OCI-LY7 (cell line): ENCODE results near the gene AATF.

ENCODE experiments used
- EZH2phosphoT487 ChIP-seq: fragments of 200-600 bp; sonication (generic); IDR thresholded peaks from 2 replicates; pipeline ENCODE4 v1.6.1; 2018; ENCODE audit warnings: low read depth, borderline replicate concordance, mild to moderate bottlenecking, mixed run types, antibody characterized with exemption, low read length, moderate library complexity, mixed read lengths
- TF ChIP-seq, protein P1 (sequence below): fragments of 200-600 bp; sonication (generic); conservative IDR thresholded peaks from 2 replicates; pipeline ENCODE4 v1.5.1; 2014; ENCODE audit warnings: mild to moderate bottlenecking, antibody characterized with exemption, low read length, moderate library complexity, mixed read lengths

DNA sequence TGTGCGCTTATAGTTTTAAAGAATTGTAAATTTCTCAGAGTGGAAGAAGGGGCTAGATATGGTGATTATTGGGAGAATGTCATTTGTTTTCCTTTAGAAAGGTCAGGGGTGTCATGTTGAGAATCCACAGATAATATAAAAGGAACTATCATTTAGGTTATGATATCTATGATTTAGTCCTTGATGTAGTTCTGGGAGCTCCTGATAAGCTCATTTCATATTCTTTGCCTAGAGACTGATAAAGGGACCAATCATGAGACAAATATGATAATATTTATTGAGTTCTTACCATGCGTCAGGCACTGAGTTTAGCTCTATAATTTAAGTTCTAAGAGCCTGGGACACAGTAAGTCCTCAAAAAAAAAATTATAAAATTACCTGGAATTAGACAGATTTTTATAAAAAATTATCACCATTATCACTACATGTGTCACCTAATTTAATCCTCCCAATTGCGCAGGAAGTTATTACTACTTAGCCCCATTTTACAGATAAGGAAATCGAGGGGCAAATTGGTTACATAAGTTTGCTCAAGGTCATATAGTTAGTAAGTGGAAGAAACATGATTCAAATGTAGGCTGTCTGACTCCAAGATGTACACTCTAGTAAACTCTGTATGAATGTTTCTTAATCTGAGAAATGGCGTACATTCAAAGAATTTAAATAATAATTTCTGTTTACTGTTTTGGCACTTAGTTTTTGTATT is 2.5 kb downstream of the AATF start:
- TF ChIP-seq, protein P1, sequence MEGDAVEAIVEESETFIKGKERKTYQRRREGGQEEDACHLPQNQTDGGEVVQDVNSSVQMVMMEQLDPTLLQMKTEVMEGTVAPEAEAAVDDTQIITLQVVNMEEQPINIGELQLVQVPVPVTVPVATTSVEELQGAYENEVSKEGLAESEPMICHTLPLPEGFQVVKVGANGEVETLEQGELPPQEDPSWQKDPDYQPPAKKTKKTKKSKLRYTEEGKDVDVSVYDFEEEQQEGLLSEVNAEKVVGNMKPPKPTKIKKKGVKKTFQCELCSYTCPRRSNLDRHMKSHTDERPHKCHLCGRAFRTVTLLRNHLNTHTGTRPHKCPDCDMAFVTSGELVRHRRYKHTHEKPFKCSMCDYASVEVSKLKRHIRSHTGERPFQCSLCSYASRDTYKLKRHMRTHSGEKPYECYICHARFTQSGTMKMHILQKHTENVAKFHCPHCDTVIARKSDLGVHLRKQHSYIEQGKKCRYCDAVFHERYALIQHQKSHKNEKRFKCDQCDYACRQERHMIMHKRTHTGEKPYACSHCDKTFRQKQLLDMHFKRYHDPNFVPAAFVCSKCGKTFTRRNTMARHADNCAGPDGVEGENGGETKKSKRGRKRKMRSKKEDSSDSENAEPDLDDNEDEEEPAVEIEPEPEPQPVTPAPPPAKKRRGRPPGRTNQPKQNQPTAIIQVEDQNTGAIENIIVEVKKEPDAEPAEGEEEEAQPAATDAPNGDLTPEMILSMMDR: no peak
- no peak for TF ChIP-seq EZH2phosphoT487
